NK-92 treated with Interleukin-12 subunit alpha and Interleukin-12 subunit beta, amount 100 ng/mL, for 24 hours (cell line): ENCODE data around the gene CRYBB1.

Source experiments
- DNase-seq: peaks from one replicate; lab custom pipeline; 2025; lab: John Stamatoyannopoulos, UW

Gene CRYBB1

DNA sequence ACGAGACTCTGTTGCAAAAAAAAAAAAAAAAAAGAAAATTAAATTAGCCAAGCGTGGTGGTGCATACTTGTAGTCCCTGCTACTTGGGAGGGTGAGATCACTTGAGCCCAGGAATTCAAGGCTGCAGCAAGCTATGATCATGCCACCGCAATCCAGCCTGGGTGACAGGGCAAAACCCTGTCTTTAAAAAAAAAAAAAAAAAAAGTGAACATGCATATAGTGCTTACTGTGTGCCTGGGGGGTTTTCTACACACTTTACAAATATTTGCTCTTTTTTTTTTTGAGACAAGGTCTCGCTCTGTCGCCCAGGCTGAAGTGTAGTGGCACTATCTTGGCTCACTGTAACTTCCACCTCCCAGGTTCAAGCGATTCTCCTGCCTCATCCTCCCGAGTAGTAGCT, 40.7 kb downstream of the CRYBB1 start:
- DNase-seq: no peak

DNA sequence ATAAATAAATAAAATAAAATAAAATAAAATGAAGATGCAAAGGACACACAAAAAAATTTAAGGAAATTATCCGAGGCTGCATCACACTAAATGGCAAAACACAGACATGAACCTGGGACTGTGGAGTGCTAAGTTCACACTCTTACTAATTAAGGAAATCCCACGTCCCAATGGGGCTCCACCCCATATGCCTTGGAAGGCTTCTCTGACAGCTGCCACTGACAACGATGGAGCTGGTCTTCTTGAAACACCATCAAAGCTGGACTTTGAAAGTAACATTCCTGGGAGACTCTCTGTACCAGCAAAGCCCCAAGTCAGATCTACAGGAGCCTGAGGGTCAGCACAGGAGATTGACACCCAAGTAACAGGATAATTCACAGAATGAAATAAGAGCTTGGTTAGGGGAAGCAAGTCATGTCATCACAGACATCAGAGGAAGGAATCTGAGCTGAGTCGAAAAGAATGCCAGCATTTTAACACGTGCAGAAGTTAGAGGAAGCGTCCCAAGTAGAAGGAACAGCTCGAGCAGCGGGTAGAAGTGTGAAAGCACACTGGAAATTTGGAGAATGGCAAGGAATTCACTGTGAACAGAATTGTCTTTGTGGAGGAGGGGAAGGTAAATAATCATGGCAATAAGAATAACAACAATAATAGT, 41.7 kb downstream of the CRYBB1 start:
- DNase-seq: no peak

DNA sequence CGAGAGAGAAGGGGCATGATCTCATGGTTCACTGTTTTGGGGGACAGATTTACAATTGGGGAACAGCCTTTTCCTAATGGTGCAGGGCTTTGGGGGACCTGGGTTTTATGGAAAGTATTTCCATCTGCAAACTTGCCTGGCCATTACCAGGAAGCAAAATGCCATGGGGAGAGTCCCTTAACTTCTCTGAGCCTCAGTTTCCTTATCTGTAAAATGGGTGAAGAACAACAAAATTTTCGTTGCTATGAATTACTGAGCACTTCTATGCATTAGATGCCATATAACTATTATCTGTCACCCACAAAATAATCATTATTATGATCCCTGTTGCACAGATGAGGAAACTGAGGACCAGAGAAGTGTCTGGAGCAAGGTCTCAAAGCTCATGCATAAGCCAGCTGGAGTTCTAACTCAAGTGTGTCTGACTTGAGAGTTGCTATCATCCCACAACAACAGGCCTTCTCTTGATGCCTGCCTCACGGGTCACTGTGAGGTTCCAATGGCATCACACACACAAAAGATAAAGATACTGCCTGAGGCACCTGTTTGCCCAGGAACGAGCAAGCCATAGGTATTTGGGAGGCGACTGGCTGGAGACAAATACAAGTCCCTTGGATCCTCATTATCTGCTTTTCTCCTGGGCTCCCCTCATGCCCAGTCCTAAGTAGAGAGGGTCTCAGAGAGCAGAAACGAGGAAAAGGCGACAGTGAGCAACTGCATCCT, 43.7 kb downstream of the CRYBB1 start:
- no peak for DNase-seq

GRCh38 chr22:26573026-26573662, 44.7 kb downstream of the CRYBB1 start:
- no peak for DNase-seq

- DNase-seq: no peak
These were observed 46.8 kb downstream of the CRYBB1 start for GRCh38 chr22:26570864-26571525.

DNA sequence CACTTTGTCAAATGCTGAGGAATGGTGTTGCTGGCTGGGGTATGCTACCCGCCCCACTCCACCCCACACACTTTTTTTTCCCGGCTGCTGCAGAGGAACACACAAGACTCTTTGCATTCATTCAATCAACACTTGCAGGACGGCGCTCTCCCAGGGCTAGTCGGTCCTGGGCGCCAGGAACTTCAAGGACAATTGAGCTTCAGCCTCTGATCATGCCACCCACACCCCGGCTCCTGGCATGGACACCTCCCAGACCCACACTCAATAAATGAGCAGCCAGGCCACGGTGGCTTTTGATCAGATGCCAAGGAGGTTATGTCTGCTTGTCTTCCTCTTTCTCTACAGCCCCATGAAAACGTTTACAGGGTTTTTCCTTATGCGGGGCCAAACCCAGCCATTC, 47.7 kb downstream of the CRYBB1 start:
- DNase-seq: no peak

DNA sequence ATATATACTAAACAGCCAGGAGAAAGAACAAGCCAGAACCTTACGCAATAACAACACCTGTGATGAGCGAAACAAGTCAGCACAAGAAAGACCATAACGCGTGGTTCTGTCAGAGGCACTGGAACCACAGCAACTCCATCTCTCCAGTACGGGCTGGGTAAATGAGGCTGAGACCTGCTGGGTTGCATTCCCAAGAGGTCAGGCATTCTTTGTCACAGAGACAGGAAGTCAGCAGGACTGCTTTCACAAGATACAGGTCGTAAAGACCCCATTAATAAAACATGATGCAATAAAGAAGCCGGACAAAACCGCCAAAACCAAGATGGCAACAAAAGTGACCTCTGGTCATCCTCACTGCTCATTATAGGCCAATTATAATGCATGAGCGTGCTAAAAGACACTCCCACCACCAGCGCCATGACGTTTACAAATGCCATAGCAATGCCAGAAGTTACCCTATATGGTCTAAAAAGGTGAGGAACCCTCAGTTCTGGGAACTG, 49.6 kb downstream of the CRYBB1 start:
- DNase-seq: peak; percentile 16

GRCh38 chr22:26567610-26568009, 50.2 kb downstream of the CRYBB1 start:
- DNase-seq: no peak

GRCh38 chr22:26566994-26567393, 50.8 kb downstream of the CRYBB1 start:
- DNase-seq: no peak

GRCh38 chr22:26565889-26566288, 51.9 kb downstream of the CRYBB1 start:
- DNase-seq: no peak

DNA sequence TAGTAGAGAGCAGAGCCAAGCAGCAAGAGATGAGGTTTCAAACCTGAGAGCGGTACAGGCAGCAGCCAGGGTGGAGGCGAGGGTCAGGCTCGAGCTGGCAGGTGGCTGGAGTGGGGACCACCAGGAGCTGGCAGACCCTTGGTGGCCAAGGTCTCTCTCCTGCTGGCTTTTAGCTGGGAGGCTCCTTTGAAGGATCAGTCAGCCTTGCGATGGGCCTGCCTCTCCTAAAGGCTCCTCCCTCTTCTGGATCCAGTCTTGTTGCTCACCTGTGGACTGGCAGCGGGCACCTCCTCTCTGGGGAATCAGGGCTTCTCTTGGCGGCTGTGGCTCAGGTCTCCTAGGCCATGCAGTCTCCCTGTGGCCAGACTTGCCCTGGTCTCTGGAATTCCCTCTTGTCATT, 52.6 kb downstream of the CRYBB1 start:
- DNase-seq: no peak

- DNase-seq: no peak
These were observed 53.2 kb downstream of the CRYBB1 start for GRCh38 chr22:26564672-26565071.

DNA sequence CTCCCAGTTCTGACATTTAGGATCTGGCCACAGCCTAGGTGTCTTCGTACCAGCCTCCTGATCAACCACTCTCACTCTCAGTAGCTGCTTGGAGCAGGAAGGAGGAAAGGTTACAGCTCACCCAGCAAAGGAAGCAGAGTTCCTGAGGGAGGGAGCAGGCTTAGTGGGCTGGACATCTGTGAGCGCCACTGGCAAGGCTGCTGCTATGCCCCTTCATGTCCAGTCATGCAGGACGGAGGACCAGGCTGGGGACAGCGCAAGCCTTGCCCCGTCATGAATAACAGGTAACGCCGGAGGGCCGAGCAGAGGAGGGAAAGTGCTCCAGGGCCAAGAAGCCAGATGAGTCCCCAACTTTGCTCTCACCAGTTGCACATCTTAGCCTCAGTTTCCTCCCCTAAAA, 53.6 kb downstream of the CRYBB1 start:
- DNase-seq: no peak

DNA sequence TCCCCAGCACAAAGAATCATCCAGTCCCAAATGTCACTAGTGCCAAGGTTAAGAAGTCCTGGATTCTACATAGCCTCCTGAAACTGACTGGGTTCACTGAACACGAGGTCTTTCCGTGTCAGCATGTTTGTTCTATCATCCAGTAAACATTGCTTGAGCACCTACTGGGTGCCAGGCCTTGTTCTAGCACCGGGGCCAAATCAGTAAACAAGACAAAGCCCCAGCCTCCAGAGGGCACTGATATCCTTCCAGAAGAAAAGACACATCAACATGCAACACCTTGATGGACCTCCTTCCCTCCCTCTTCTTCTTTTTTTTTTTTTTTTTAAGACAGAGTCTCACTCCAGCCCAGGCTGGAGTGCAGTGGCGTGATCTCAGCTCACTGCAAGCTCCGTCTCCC, 54.8 kb downstream of the CRYBB1 start:
- DNase-seq: no peak

- DNase-seq: no peak
These were observed 55.9 kb downstream of the CRYBB1 start for GRCh38 chr22:26561756-26562417.

GRCh38 chr22:26559961-26560575, 57.8 kb downstream of the CRYBB1 start:
- no peak for DNase-seq

- DNase-seq: no peak
These were observed 59.5 kb downstream of the CRYBB1 start for GRCh38 chr22:26558248-26558895.

DNA sequence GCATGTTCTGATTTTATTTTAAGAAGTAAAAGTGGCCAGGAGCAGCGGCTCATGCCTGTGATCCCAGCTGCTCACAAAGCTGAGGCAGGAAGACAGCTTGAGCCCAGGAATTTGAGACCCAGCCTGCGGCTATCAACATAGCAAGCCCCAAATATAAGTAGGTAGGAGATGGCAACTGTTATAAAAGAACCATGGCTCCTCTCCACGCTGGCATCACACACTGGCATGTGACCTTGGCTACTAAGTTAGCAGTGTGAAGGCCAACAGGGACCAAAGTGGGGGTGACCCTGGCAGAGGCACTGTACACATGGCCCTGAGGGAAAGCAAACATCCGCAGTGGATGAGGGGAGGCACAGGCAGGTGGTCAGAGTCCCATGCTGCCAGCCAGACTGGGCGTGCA, 60.9 kb downstream of the CRYBB1 start:
- DNase-seq: no peak

DNA sequence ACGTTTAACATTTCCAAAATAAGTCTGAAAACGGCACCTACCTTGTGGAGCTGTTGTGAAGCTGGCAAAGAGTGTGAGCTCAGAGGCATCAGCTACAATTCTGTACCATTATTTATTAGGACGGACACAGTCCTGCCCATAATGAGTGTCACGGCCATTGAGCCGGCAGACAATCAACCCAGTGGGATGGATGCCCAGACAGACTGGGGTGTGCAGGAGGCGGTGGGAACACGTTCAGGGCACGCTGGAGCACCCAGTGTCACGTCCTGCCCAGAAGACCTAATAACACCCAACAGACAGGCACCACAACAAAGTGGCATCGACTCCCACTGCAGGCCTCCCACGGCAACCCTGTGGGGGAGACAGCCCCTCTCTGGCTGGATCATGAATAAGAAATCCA, 62.3 kb downstream of the CRYBB1 start:
- no peak for DNase-seq

DNA sequence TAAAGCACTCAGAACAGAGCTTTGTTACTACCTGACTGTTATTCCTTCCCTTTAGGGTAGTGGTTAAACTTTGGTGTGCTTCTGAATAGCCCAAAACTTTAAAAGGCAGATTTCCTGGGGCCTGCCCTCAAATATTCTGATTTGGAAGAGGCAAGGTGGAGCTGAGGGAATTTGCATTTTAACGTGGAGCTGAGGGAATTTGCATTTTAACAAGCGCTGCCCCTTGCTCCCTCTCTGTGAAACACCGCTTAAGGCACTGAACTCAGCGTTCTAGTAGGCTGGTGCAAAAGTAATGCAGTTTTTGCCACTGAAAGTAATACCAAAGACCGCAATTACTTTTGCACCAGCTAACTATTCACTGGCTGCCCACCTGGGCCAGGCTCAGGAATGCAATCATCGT, 62.9 kb downstream of the CRYBB1 start:
- DNase-seq: no peak

DNA sequence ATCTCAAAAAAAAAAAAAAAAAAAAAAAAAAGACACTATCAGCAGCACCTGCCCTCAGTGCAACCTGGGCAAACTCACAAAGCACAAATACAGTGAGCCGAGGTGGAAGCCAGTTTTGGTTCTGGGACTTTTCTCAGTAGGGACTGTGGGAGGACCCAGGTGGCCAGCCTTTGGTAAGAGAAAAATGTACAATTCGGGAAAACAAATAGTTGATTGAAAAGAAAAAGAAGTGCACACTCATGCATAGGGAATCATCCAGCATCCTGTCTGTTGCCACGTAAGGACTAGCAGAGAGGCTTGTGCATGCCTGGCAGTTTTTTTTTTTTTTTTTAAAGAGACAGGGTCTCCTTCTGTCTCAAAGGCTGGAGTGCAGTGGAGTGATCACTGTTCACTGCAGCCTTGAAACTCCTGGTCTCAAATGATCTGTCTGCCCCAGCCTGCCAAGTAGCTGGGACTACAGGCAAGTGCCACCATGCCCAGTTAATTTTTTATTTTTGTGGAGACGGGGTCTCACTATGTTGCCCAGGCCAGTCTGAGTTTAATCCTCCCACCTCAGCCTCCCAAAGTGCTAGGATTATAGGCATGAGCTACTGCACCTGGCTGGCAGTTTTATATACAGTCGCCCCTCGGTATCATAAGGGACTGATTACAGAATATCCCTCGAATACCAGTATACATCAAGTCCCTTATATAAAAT, 64.6 kb downstream of the CRYBB1 start:
- DNase-seq: no peak
